A549 treated with AZD2906 at 1 μM for 4 hours (cell line): Measurements from ENCODE around the gene EPS15. TPM values are rescaled to one million over a fixed set of nuclear protein-coding genes. Genes with fewer than 3 reads are reported as not detected.

ENCODE experiments used
- total RNA-seq: library from RNA; stranded (reverse); fragments of 200-300 nt; extraction: Qiagen RNA extraction; gene quantifications from 5 replicates; pipeline ENCODE4 v1.2.3, GENCODE V29; 2022

The EPS15 gene
- 9.2 to 15.8 TPM (median 11.6 TPM) in 5 replicates for total RNA-seq

DNA sequence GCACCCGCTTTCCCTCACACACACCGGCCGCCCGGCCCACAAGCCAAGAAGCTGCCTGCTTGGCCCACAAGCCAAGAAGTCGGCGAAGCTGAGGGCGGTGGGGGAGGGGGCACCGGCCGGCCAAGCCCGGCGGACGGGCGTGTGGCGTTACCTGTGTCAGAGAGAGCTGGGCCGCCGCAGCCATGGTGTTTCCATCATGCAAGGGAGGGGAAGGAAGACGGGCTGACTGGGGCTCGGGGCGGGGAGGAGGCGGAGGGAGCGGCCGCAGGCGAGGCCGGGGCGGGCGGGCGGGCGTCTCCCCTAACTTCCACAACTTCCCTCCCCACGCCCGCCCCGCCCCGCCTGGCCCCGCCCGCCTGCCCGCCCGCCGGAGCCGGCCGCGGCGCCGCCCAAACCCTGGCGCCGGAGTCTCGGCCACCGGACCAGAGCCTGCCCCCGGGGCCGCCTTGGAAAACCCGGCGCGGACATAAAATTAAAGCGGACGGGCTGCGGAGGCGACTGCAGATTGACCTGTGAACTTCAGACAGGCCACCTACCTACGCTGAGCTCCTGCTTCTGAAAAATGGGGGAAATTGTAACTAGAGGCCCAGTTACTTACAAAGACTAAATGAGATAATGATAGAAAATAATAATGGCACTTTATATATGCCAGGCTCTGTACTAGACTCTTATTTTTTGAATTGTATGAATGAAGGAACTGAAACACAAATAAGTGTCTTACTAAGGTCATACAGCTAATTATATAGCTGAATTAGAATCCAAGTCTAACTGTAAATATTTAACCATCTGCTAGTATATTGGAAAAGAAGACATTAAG lies at the start of gene EPS15:
TSS of gene EPS15 (minus strand) at position 219 of the 817 bp plus-strand sequence. CDS start at position 184, 35 bp downstream.

GRCh38 chr1:51330331-51331201 lies 188.5 kb downstream of the EPS15 start, which contains the start of gene TTC39A:
TTC39A (minus strand) TSS chr1:51330562; CDS start chr1:51330477, 85 bp downstream.

Other genes starting within 250 kb of the EPS15 start
- 1.4 to 2.9 TPM (median 2.3 TPM) in 5 replicates for gene TTC39A, start 188.7 kb downstream of the EPS15 start, total RNA-seq
- gene OSBPL9, start 97.8 kb upstream of the EPS15 start, total RNA-seq = 32.4 to 44.5 TPM (median 39.4 TPM) in 5 replicates